ENCODE measurements around the gene RUNX2. TPM values are rescaled to one million over a fixed set of nuclear protein-coding genes. Genes with fewer than 3 reads are reported as not detected.

The RUNX2 gene
- total and polyA plus RNA-seq, 2 of the 8 experiments (the other 6 are each of a cell fraction or from before 2014, with no cell fraction given), result 0.26 to 1.2 TPM

DNA sequence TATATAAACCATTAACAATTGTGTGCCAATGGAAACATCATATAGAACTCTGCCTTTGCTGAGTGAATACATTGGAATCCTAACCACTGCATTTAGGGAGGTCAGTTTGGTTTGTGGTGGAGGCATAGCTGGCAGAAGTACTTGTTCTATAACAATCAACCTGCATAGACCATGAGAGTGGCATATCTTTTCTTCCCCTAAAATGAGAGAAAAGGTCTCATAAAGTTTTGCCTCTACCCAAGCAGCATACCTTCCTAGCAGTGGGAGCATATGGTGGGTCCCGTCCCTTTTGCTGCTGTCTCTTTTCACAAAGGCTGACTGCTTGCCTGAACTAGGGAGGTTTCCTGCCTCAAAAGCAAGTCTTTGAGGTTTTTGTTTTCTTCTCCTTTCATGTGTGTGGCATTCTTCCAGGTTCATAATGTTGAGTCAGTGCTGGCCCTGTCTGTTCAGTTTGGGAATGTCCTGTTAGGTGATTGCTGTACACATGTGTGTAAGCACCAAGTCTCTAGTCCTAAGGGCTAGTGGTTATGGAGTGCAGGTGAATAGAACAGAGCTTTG lies 110.8 kb downstream of the RUNX2 start (continued):
- no peak for TF ChIP-seq RFX5 (IDR thresholded peaks at IDR 0.05; ENCODE audit: borderline replicate concordance, low read depth, low read length)

Data from H1 (cell line).